ENCODE data around the gene IL36RN. TPM values are rescaled to one million over a fixed set of nuclear protein-coding genes. Genes with fewer than 3 reads are reported as not detected.

IL36RN gene
- total and polyA plus RNA-seq, 2 of the 13 experiments (the other 11 are each of a cell fraction or from before 2014, with no cell fraction given): not detected

DNA sequence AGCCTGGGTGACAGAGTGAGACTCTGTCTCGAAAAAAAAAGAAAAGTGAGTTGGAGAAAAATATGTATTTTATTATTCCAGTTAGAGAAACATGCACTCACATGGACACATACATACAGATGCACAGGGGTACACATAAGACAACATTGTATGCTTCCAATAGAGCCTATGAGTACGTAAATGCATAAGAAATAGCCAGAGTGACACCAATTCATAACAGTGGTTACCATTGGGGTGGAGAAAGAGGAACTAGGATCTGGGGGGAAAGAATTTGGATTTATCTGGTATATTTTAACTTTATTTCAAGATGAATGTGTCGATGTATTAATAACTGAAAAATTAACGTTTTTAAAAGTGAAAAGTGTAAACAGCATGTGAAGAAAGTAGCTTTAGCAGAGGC lies 37.7 kb upstream of the IL36RN start:
- in situ Hi-C loops (cut with HindIII; ENCODE audit: extremely low pct_ligation_motif_present, low pct_unique_long_range_greater_than_20kb) (no loop called here), intact Hi-C loops (cut with micrococcal nuclease; ENCODE audit: unreplicated experiment) (no loop called here)
- peaks cover 0 to 10% of the 10 kb centered on the region in 2 experiments; a peak in 2 of 5 replicates for H3K27me3 ChIP-seq (ENCODE audit: control insufficient read depth in 1 of 2, insufficient read depth in 2 of 2, low read length in 2 of 2)
- BruUV-seq (replicated peaks): no TSS peak
- H3K36me3 ChIP-seq (replicated peaks in 1 of 2; ENCODE audit: control insufficient read depth in 1 of 2, insufficient read depth in 2 of 2, low read length in 2 of 2): no peaks in the 10 kb centered on the region
- no peaks in the 10 kb centered on the region for H4K20me1 ChIP-seq (ENCODE audit: insufficient read depth, low read length)
- no peak overlapping the region for H2AFZ ChIP-seq (ENCODE audit: low read length)
- no peak overlapping the region for H3K9ac ChIP-seq (ENCODE audit: insufficient read depth, low read depth, low read length)
- ChIA-PET CTCF (ENCODE audit: low intra/inter-chr PET ratio, low total read pairs) (no interaction called here), POLR2A (no interaction called here)
- FAIRE-seq: no peak
- no peaks in the 10 kb centered on the region for H3K79me2 ChIP-seq (ENCODE audit: insufficient read depth, low read length)
- no peak overlapping the region for H3K27ac ChIP-seq (ENCODE audit: extremely low read length, insufficient read depth, low read length)
- H3K4me2 ChIP-seq (ENCODE audit: low read depth, low read length): no peak overlapping the region
- no peaks in the 10 kb centered on the region for H3K4me1 ChIP-seq (ENCODE audit: insufficient read depth, low read length)
- WGBS (ENCODE audit: low lambda C conversion rate): 13% methylated on average over 4 of the region's 4 CpGs
- no peaks in the 10 kb centered on the region for H3K9me3 ChIP-seq (ENCODE audit: low read length)
- TF ChIP-seq, protein P1, sequence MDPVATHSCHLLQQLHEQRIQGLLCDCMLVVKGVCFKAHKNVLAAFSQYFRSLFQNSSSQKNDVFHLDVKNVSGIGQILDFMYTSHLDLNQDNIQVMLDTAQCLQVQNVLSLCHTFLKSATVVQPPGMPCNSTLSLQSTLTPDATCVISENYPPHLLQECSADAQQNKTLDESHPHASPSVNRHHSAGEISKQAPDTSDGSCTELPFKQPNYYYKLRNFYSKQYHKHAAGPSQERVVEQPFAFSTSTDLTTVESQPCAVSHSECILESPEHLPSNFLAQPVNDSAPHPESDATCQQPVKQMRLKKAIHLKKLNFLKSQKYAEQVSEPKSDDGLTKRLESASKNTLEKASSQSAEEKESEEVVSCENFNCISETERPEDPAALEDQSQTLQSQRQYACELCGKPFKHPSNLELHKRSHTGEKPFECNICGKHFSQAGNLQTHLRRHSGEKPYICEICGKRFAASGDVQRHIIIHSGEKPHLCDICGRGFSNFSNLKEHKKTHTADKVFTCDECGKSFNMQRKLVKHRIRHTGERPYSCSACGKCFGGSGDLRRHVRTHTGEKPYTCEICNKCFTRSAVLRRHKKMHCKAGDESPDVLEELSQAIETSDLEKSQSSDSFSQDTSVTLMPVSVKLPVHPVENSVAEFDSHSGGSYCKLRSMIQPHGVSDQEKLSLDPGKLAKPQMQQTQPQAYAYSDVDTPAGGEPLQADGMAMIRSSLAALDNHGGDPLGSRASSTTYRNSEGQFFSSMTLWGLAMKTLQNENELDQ (CRISPR knock-in tag; IDR thresholded peaks at IDR 0.05; ENCODE audit: borderline replicate concordance): no peak
- TF ChIP-seq KDM4B (CRISPR knock-in tag; IDR thresholded peaks at IDR 0.05) (no peak), TBX2 (CRISPR knock-in tag; IDR thresholded peaks at IDR 0.05; ENCODE audit: borderline replicate concordance) (no peak), PAWR (CRISPR knock-in tag; IDR thresholded peaks at IDR 0.05; ENCODE audit: borderline replicate concordance) (no peak), TCF7 (IDR thresholded peaks at IDR 0.05; ENCODE audit: low read depth) (no peak), SAP130 (CRISPR knock-in tag; IDR thresholded peaks at IDR 0.05; ENCODE audit: low read depth) (no peak), SALL2 (CRISPR knock-in tag; IDR thresholded peaks at IDR 0.05) (no peak), ZNF496 (CRISPR knock-in tag; IDR thresholded peaks at IDR 0.05; ENCODE audit: insufficient replicate concordance) (no peak), HMG20B (CRISPR knock-in tag; conservative IDR thresholded peaks at IDR 0.05) (no peak), RFX1 (IDR thresholded peaks at IDR 0.05) (no peak), RFX5 (IDR thresholded peaks at IDR 0.05; ENCODE audit: low read depth, low read length) (no peak), SIX1 (CRISPR knock-in tag; IDR thresholded peaks at IDR 0.05; ENCODE audit: borderline replicate concordance) (no peak), NR2C2 (CRISPR knock-in tag; IDR thresholded peaks at IDR 0.05; ENCODE audit: borderline replicate concordance) (no peak), POLR2AphosphoS5 (IDR thresholded peaks at IDR 0.05; ENCODE audit: low read depth, low read length) (no peak), PITX1 (CRISPR knock-in tag; IDR thresholded peaks at IDR 0.05) (no peak)
- TF ChIP-seq, protein P2, sequence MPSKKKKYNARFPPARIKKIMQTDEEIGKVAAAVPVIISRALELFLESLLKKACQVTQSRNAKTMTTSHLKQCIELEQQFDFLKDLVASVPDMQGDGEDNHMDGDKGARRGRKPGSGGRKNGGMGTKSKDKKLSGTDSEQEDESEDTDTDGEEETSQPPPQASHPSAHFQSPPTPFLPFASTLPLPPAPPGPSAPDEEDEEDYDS (CRISPR knock-in tag; IDR thresholded peaks at IDR 0.05): no peak
- TF ChIP-seq, protein P3, sequence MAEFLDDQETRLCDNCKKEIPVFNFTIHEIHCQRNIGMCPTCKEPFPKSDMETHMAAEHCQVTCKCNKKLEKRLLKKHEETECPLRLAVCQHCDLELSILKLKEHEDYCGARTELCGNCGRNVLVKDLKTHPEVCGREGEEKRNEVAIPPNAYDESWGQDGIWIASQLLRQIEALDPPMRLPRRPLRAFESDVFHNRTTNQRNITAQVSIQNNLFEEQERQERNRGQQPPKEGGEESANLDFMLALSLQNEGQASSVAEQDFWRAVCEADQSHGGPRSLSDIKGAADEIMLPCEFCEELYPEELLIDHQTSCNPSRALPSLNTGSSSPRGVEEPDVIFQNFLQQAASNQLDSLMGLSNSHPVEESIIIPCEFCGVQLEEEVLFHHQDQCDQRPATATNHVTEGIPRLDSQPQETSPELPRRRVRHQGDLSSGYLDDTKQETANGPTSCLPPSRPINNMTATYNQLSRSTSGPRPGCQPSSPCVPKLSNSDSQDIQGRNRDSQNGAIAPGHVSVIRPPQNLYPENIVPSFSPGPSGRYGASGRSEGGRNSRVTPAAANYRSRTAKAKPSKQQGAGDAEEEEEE (CRISPR knock-in tag; IDR thresholded peaks at IDR 0.05; ENCODE audit: borderline replicate concordance): no peak
- TF ChIP-seq, protein P4, sequence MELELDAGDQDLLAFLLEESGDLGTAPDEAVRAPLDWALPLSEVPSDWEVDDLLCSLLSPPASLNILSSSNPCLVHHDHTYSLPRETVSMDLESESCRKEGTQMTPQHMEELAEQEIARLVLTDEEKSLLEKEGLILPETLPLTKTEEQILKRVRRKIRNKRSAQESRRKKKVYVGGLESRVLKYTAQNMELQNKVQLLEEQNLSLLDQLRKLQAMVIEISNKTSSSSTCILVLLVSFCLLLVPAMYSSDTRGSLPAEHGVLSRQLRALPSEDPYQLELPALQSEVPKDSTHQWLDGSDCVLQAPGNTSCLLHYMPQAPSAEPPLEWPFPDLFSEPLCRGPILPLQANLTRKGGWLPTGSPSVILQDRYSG (CRISPR knock-in tag; IDR thresholded peaks at IDR 0.05): no peak
- TF ChIP-seq, protein P5, sequence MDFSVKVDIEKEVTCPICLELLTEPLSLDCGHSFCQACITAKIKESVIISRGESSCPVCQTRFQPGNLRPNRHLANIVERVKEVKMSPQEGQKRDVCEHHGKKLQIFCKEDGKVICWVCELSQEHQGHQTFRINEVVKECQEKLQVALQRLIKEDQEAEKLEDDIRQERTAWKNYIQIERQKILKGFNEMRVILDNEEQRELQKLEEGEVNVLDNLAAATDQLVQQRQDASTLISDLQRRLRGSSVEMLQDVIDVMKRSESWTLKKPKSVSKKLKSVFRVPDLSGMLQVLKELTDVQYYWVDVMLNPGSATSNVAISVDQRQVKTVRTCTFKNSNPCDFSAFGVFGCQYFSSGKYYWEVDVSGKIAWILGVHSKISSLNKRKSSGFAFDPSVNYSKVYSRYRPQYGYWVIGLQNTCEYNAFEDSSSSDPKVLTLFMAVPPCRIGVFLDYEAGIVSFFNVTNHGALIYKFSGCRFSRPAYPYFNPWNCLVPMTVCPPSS (IDR thresholded peaks at IDR 0.05): no peak
- ATAC-seq: no peak
- no peak for DNase-seq (ENCODE audit: low spot score)
- H3K4me3 ChIP-seq (replicated peaks in 1 of 3; ENCODE audit: insufficient read depth in 1 of 3, low read depth in 2 of 3, low read length in 3 of 3): no peak overlapping the region

Data from HepG2 (cell line).